ENCODE data around the gene NPIPB13. TPM values are rescaled to one million over a fixed set of nuclear protein-coding genes. Genes with fewer than 3 reads are reported as not detected.
A peak's percentile ranks its signal among the peaks of the same experiment; 100 is the strongest.
"Not testable (repeated sequence)": the region's sequence is repeated elsewhere in the genome, so short reads cannot be mapped to it uniquely, and the experiment has no call there.

The NPIPB13 gene
- total and polyA plus RNA-seq, 2 donors (not counting 3 experiments of a cell fraction or from before 2014, with no cell fraction given) = 7.8 to 23.5 TPM

DNA sequence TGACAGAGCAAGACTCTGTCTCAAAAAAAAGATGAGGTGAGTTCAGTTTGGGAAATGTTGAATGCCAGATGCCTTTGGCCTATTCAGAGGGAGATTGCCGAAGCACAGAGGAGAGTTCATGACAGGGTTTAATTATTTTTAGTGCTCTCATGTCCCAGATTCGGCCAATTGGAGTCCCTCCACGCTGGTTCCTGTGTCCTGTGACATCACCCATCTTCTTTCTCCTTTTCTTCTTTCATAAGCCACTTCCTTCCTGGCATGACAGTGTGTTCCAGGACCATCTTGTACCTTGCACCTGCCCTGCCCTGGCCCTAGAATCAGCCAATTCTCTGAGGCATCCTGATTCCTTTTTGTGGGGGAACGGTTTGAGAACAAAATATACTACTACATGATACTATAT lies 36.9 kb downstream of the NPIPB13 start:
- BruUV-seq (replicated peaks); DNase-seq (ENCODE audit: low read depth, low spot score); H3K27ac ChIP-seq (ENCODE audit: insufficient read depth, low read depth, low read length); intact Hi-C loops (cut with micrococcal nuclease); H3K4me1 ChIP-seq (ENCODE audit: control insufficient read depth, extremely low read depth, insufficient read depth, low read length); H4K20me1 ChIP-seq (replicated peaks; ENCODE audit: control insufficient read depth, extremely low read depth, insufficient read depth, low read length); FAIRE-seq; H3K36me3 ChIP-seq (ENCODE audit: control insufficient read depth in 2 of 2, extremely low read depth in 1 of 2, insufficient read depth in 2 of 2, low read length in 2 of 2); H3K9me3 ChIP-seq (replicated peaks; ENCODE audit: control insufficient read depth, insufficient read depth, low read length); H3K4me3 ChIP-seq (replicated peaks in 1 of 3; ENCODE audit: insufficient read depth in 1 of 3, low read depth in 1 of 3, low read length in 3 of 3); H3K4me2 ChIP-seq (ENCODE audit: insufficient read depth, low read length); H3K27me3 ChIP-seq (ENCODE audit: control insufficient read depth in 2 of 2, insufficient read depth in 2 of 2, low read length in 2 of 2); POLR2A ChIA-PET; H2AFZ ChIP-seq (ENCODE audit: low read depth, low read length); H3K9me1 ChIP-seq (replicated peaks; ENCODE audit: control insufficient read depth, extremely low read depth, insufficient read depth, low read length); dilution Hi-C loops (cut with MboI; ENCODE audit: extremely low pct_ligation_motif_present, low sequenced_read_pairs); H3K9ac ChIP-seq (replicated peaks; ENCODE audit: extremely low read depth, insufficient read depth, low read length); H3K79me2 ChIP-seq (ENCODE audit: control insufficient read depth, insufficient read depth, low read length); CTCF ChIA-PET: not testable (repeated sequence)

DNA sequence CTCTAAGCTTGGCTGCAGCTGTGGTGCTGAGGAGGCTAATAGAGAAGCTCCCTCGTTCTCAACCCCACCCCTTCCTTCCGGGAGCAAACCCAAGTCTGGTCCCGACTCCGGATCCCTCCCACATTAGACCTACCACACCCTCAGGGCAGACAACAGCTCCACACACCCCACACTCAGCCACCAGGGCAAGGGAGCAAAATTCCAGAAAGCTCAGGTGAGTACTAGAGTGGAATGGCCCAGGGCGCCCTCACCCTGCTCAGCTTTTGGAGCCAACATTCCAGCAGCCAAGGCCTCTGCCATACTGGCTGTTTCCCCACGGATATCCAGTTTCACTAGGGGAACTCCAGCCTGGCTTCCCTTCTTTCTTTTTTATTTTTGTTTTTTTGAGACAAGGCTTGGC lies 39.2 kb downstream of the NPIPB13 start:
- dilution Hi-C loops (cut with MboI; ENCODE audit: extremely low pct_ligation_motif_present, low sequenced_read_pairs); POLR2A ChIA-PET; H3K36me3 ChIP-seq (ENCODE audit: control insufficient read depth in 2 of 2, extremely low read depth in 1 of 2, insufficient read depth in 2 of 2, low read length in 2 of 2); H2AFZ ChIP-seq (ENCODE audit: low read depth, low read length); CTCF ChIA-PET; H4K20me1 ChIP-seq (replicated peaks; ENCODE audit: control insufficient read depth, extremely low read depth, insufficient read depth, low read length); DNase-seq (ENCODE audit: low read depth, low spot score); H3K4me1 ChIP-seq (ENCODE audit: control insufficient read depth, extremely low read depth, insufficient read depth, low read length); H3K4me3 ChIP-seq (replicated peaks in 1 of 3; ENCODE audit: insufficient read depth in 1 of 3, low read depth in 1 of 3, low read length in 3 of 3); H3K4me2 ChIP-seq (ENCODE audit: insufficient read depth, low read length); H3K27ac ChIP-seq (ENCODE audit: insufficient read depth, low read depth, low read length); H3K9me1 ChIP-seq (replicated peaks; ENCODE audit: control insufficient read depth, extremely low read depth, insufficient read depth, low read length); H3K9ac ChIP-seq (replicated peaks; ENCODE audit: extremely low read depth, insufficient read depth, low read length); intact Hi-C loops (cut with micrococcal nuclease); H3K9me3 ChIP-seq (replicated peaks; ENCODE audit: control insufficient read depth, insufficient read depth, low read length); H3K79me2 ChIP-seq (ENCODE audit: control insufficient read depth, insufficient read depth, low read length); BruUV-seq (replicated peaks); H3K27me3 ChIP-seq (ENCODE audit: control insufficient read depth in 2 of 2, insufficient read depth in 2 of 2, low read length in 2 of 2): not testable (repeated sequence)
- peak; percentile 73 for FAIRE-seq

DNA sequence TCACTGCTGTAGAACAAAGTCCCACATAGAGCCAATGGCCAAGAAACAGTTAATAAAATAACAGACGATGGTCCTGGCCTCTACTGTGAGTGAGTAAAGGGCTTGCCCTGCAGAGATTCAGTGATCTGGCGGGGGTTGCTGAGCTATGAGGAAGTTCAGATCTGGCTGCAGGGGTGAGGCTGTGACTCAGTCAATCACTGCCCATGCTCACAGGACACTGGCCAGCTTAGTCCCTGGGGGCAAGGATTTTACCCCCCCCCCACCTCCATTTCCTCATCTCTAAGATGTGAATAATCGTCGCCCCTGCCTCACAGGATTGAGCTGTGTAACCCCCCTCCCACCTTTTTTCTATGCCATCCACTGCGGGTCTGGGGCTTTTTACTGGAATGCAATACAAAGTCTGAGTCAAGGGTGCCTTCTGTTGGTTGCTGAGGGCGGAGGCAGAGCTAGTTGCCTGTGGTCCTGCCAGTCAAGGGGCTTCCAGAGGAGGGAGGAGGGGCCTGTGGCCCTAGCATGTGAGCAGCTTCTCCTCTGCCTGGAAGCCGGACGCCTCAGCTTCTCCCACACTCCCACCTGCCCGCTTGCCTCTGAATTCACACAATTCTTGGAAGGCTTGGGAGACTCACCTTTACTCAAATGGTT lies 41.1 kb downstream of the NPIPB13 start:
- H3K4me3 ChIP-seq (replicated peaks in 1 of 3; ENCODE audit: insufficient read depth in 1 of 3, low read depth in 1 of 3, low read length in 3 of 3); dilution Hi-C loops (cut with MboI; ENCODE audit: extremely low pct_ligation_motif_present, low sequenced_read_pairs); H2AFZ ChIP-seq (ENCODE audit: low read depth, low read length); H4K20me1 ChIP-seq (replicated peaks; ENCODE audit: control insufficient read depth, extremely low read depth, insufficient read depth, low read length); H3K9me1 ChIP-seq (replicated peaks; ENCODE audit: control insufficient read depth, extremely low read depth, insufficient read depth, low read length); H3K27me3 ChIP-seq (ENCODE audit: control insufficient read depth in 2 of 2, insufficient read depth in 2 of 2, low read length in 2 of 2); H3K36me3 ChIP-seq (ENCODE audit: control insufficient read depth in 2 of 2, extremely low read depth in 1 of 2, insufficient read depth in 2 of 2, low read length in 2 of 2); DNase-seq (ENCODE audit: low read depth, low spot score); BruUV-seq (replicated peaks); H3K9ac ChIP-seq (replicated peaks; ENCODE audit: extremely low read depth, insufficient read depth, low read length); H3K27ac ChIP-seq (ENCODE audit: insufficient read depth, low read depth, low read length); H3K79me2 ChIP-seq (ENCODE audit: control insufficient read depth, insufficient read depth, low read length); H3K9me3 ChIP-seq (replicated peaks; ENCODE audit: control insufficient read depth, insufficient read depth, low read length); CTCF ChIA-PET; intact Hi-C loops (cut with micrococcal nuclease); POLR2A ChIA-PET; H3K4me1 ChIP-seq (ENCODE audit: control insufficient read depth, extremely low read depth, insufficient read depth, low read length); H3K4me2 ChIP-seq (ENCODE audit: insufficient read depth, low read length): not testable (repeated sequence)
- peak; percentile 88 for FAIRE-seq

DNA sequence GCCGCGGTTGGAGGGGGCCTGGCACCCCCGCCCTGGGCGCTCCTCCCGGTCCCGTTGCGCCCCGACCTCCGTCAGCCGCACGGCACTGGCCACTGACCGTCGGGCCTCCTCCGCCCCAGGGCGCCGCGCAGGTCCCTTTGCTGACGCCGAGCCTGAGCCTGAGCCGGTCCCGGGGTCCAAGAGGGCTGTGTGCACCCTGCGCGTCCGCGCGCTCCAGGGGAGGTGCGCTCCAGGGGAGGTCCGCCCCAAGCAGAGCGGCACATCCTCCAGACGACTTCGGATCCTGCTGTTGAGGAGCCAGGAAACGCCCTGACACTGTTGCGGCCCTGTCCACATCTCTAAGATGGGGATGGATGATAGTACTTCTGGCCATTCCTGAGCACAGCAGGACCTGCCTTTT lies 42.0 kb downstream of the NPIPB13 start:
- H4K20me1 ChIP-seq (replicated peaks; ENCODE audit: control insufficient read depth, extremely low read depth, insufficient read depth, low read length); H3K27me3 ChIP-seq (ENCODE audit: control insufficient read depth in 2 of 2, insufficient read depth in 2 of 2, low read length in 2 of 2); H3K4me1 ChIP-seq (ENCODE audit: control insufficient read depth, extremely low read depth, insufficient read depth, low read length); intact Hi-C loops (cut with micrococcal nuclease); dilution Hi-C loops (cut with MboI; ENCODE audit: extremely low pct_ligation_motif_present, low sequenced_read_pairs); H3K79me2 ChIP-seq (ENCODE audit: control insufficient read depth, insufficient read depth, low read length); DNase-seq (ENCODE audit: low read depth, low spot score); CTCF ChIA-PET; H3K9me3 ChIP-seq (replicated peaks; ENCODE audit: control insufficient read depth, insufficient read depth, low read length); H3K27ac ChIP-seq (ENCODE audit: insufficient read depth, low read depth, low read length); FAIRE-seq; H3K36me3 ChIP-seq (ENCODE audit: control insufficient read depth in 2 of 2, extremely low read depth in 1 of 2, insufficient read depth in 2 of 2, low read length in 2 of 2); BruUV-seq (replicated peaks); H3K9ac ChIP-seq (replicated peaks; ENCODE audit: extremely low read depth, insufficient read depth, low read length); POLR2A ChIA-PET; H2AFZ ChIP-seq (ENCODE audit: low read depth, low read length); H3K9me1 ChIP-seq (replicated peaks; ENCODE audit: control insufficient read depth, extremely low read depth, insufficient read depth, low read length): not testable (repeated sequence)
- peak overlapping the region in 2 of 3 experiments; percentile 36 to 40 for H3K4me3 ChIP-seq (replicated peaks in 1 of 3; ENCODE audit: insufficient read depth in 1 of 3, low read depth in 1 of 3, low read length in 3 of 3)
- peak overlapping the region; percentile 62 for H3K4me2 ChIP-seq (ENCODE audit: insufficient read depth, low read length)

Data from endothelial cell of umbilical vein (primary cell).